ENCODE results near the gene FAM228B.

- TF ChIP-seq ZNF274 (IDR thresholded peaks at IDR 0.05; ENCODE audit: low read depth, low read length) (no peak), YY1 (IDR thresholded peaks at IDR 0.05; ENCODE audit: insufficient read depth, insufficient read length) (no peak), SUZ12 (IDR thresholded peaks at IDR 0.05; ENCODE audit: extremely low read depth, insufficient read depth, insufficient read length) (no peak)
Measured at GRCh38 chr2:24125956-24126355, 2.7 kb downstream of the FAM228B start.

Data from NT2/D1 (cell line).